Activated B cell treated with CpG ODN at 0.5 μM for 24 hours (primary cell): Measurements from ENCODE around the gene BFSP1. TPM values are rescaled to one million over a fixed set of nuclear protein-coding genes. Genes with fewer than 3 reads are reported as not detected.

Source experiments
- ATAC-seq: fragments of 200-7000 bp; cut with Tn5 transposase; one replicate; pipeline ENCODE4 v1.10.0; 2021; ENCODE audit warnings: low read depth, mild to moderate bottlenecking, moderate library complexity
- CTCF ChIA-PET: fragments of 350-600 bp; sonication (Branson Sonifier 250); formaldehyde crosslinking; loops from one replicate; lab custom pipeline; 2021; ENCODE audit warnings: antibody characterized with exemption; lab: Charles Lee
- POLR2A ChIA-PET: fragments of 350-600 bp; sonication (Branson Sonifier 250); formaldehyde crosslinking; loops from one replicate; lab custom pipeline; 2021; ENCODE audit warnings: antibody characterized with exemption; lab: Charles Lee
- DNase-seq: peaks from one replicate; pipeline ENCODE4 v3.0.0; 2022
- H3K27ac Mint-ChIP-seq: one replicate; pipeline ENCODE4 v1.8.0; 2020; ENCODE audit warnings: mixed read lengths
- H3K27me3 Mint-ChIP-seq: one replicate; pipeline ENCODE4 v1.8.0; 2021; ENCODE audit warnings: mixed read lengths
- H3K36me3 Mint-ChIP-seq: one replicate; pipeline ENCODE4 v1.8.0; 2021; ENCODE audit warnings: low read depth, mixed read lengths
- H3K4me1 Mint-ChIP-seq: one replicate; pipeline ENCODE4 v1.8.0; 2021; ENCODE audit warnings: mixed read lengths
- H3K4me3 Mint-ChIP-seq: one replicate; pipeline ENCODE4 v1.8.0; 2020; ENCODE audit warnings: mild to moderate bottlenecking, mixed read lengths
- H3K9me3 Mint-ChIP-seq: one replicate; pipeline ENCODE4 v1.8.0; 2020; ENCODE audit warnings: mixed read lengths
- CTCF ChIP-seq: fragments of 200-600 bp; IDR thresholded peaks from one replicate; pipeline ENCODE4 v1.8.0; 2022; ENCODE audit warnings: antibody characterized with exemption, mild to moderate bottlenecking
- intact Hi-C: fragments of 100-400 bp; cut with micrococcal nuclease; formaldehyde crosslinking; loops from one replicate; pipeline ENCODE4 v1.15.1; 2024
- total RNA-seq: library from RNA; stranded (reverse); gene quantifications from 2 replicates; pipeline ENCODE4 v1.2.3, GENCODE V29; 2022

BFSP1 gene
- total RNA-seq, 1 donor from 2014 or later = not detected

- H3K4me3 Mint-ChIP-seq = no peak overlapping the region
- ChIA-PET POLR2A (no interaction called here), CTCF (no interaction called here)
- H3K27me3 Mint-ChIP-seq = no peaks in the 10 kb centered on the region
- ATAC-seq (no peak), DNase-seq (no peak)
- TF ChIP-seq CTCF = no peak
- intact Hi-C loops = no loop called here
- H3K9me3 Mint-ChIP-seq = no peaks in the 10 kb centered on the region
- H3K27ac Mint-ChIP-seq = no peak overlapping the region
- no peaks in the 10 kb centered on the region for H3K36me3 Mint-ChIP-seq
- H3K4me1 Mint-ChIP-seq = no peaks in the 10 kb centered on the region
Observed at GRCh38 chr20:17556837-17557674, 25.9 kb upstream of the BFSP1 start.

- H3K36me3 Mint-ChIP-seq = no peaks in the 10 kb centered on the region
- ChIA-PET CTCF (no interaction called here), POLR2A (no interaction called here)
- no peak overlapping the region for H3K4me3 Mint-ChIP-seq
- no peaks in the 10 kb centered on the region for H3K27me3 Mint-ChIP-seq
- intact Hi-C loops = no loop called here
- ATAC-seq (no peak), DNase-seq (no peak)
- H3K9me3 Mint-ChIP-seq = no peaks in the 10 kb centered on the region
- H3K4me1 Mint-ChIP-seq = no peaks in the 10 kb centered on the region
- TF ChIP-seq CTCF = no peak
- no peak overlapping the region for H3K27ac Mint-ChIP-seq
Observed at GRCh38 chr20:17555106-17555505, 23.9 kb upstream of the BFSP1 start.

DNA sequence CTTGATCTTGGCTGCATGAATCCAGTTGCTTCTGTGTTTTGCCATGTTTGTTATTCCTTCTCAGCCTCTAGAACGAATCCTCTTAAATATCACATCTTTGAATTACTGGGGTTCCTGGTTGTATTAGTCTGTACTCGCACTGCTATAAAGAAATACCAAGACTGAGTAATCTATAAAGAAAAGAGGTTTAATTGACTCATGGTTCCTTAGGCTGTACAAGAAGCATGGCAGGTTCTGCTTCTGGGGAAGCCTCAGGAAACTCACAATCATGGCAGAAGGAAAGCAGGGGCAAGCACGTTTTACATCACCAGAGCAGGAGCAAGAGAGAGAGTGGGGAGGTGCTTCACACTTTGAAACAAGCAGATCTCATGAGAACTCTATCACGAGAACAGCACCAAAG lies 18.0 kb upstream of the BFSP1 start:
- ATAC-seq (no peak), DNase-seq (no peak)
- Mint-ChIP-seq H3K27me3 (peaks cover 11% of the 10 kb centered on the region), H3K4me3 (no peak overlapping the region), H3K4me1 (no peaks in the 10 kb centered on the region), H3K9me3 (no peaks in the 10 kb centered on the region), H3K36me3 (no peaks in the 10 kb centered on the region), H3K27ac (no peak overlapping the region)
- ChIA-PET CTCF (no interaction called here), POLR2A (no interaction called here)
- intact Hi-C loops = no loop called here
- TF ChIP-seq CTCF = no peak

- intact Hi-C loops = no loop called here
- POLR2A ChIA-PET = no interaction called here
- CTCF ChIA-PET = interaction anchor here (1.7 kb wide), 1 partner anchor 12 kb away, joined by 4 read pairs; no protein-coding TSS in a partner anchor
Observed at GRCh38 chr20:17545127-17545526, 13.9 kb upstream of the BFSP1 start.

More at GRCh38 chr20:17545127-17545526, 13.9 kb upstream of the BFSP1 start:
- H3K27ac Mint-ChIP-seq = no peak overlapping the region
- no peak for TF ChIP-seq CTCF
- no peaks in the 10 kb centered on the region for H3K9me3 Mint-ChIP-seq
- DNase-seq (no peak), ATAC-seq (no peak)
- no peaks in the 10 kb centered on the region for H3K4me1 Mint-ChIP-seq
- peaks cover 27% of the 10 kb centered on the region for H3K27me3 Mint-ChIP-seq
- H3K36me3 Mint-ChIP-seq = no peaks in the 10 kb centered on the region
- H3K4me3 Mint-ChIP-seq = no peak overlapping the region
